ENCODE results near the gene OSER1. TPM values are rescaled to one million over a fixed set of nuclear protein-coding genes. Genes with fewer than 3 reads are reported as not detected.
A peak's percentile ranks its signal among the peaks of the same experiment; 100 is the strongest.

The OSER1 gene
- total and polyA plus RNA-seq, 2 of the 8 experiments (the other 6 are each of a cell fraction or from before 2014, with no cell fraction given): 24.5 to 31.8 TPM

DNA sequence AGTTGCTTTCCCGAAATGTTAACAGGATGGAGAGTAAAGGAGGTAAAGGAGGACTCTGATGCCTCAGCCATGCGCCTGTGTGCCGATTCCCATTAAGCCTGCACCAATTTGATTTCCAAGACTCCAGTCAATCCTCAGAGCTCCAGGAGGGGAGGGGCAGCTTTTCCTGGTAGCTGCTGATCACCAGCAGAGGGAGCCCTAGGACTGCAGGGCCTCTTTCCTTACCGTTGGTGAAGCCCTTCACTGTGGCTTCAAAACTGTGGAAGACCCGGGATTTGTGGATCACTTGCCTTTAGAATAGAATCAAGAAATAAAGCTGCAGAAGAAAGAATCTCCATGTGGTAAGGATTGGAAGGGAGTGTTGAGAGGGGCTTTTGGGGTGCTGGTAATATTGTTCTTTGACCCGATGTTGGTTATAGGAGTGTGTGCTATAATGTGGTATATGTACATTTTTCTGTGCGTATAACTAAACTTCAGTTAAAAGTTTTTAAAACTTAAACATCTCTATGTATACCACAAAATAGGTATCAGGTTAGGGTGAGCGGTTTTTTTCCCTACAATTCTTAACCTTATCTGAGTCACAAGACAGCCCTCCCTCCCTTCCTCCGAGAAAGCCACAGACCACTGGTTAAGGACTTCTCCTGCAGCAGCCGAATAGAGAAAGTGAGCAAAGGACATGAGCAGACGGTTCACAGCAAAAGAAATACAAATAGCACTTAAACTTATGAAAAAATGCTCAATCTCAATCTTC lies 6.9 kb upstream of the OSER1 start:
- H3K14ac ChIP-seq (ENCODE audit: insufficient read length): no peak overlapping the region
- H3K4ac ChIP-seq (replicated peaks; ENCODE audit: insufficient read length, low read depth, low read length): no peak overlapping the region
- DNase-seq (ENCODE audit: low read depth in 1 of 2, low spot score in 2 of 2) (peak; percentile 66 to 81), FAIRE-seq (peak; percentile 95)
- no peaks in the 10 kb centered on the region for H3K79me2 ChIP-seq (ENCODE audit: control insufficient read depth in 1 of 2, insufficient read depth in 2 of 2, low read length in 2 of 2)
- H3K4me2 ChIP-seq (ENCODE audit: insufficient read depth in 1 of 2, low read depth in 2 of 2, low read length in 2 of 2): no peak overlapping the region
- H2AK5ac ChIP-seq (ENCODE audit: low read depth, low read length): no peak overlapping the region
- H2BK12ac ChIP-seq (ENCODE audit: low read depth, low read length): no peak overlapping the region
- H4K5ac ChIP-seq (ENCODE audit: insufficient read length, low read depth, low read length): no peak overlapping the region
- no peak overlapping the region for H2BK20ac ChIP-seq (ENCODE audit: low read length)
- H3K56ac ChIP-seq (replicated peaks; ENCODE audit: insufficient read length, low read depth, low read length): no peak overlapping the region
- H3K23me2 ChIP-seq (ENCODE audit: low read depth, low read length): no peaks in the 10 kb centered on the region
- ChIA-PET CTCF (ENCODE audit: partially characterized antibody) (interaction anchor here (0.6 to 11.2 kb wide), 58 partner anchors 10 to 420 kb away, joined by 3 to 153 read pairs (median 6); partner anchors contain the start of genes FITM2, GDAP1L1 and PKIG), POLR2A (ENCODE audit: partially characterized antibody) (interaction anchor here (0.7 to 1.2 kb wide), 3 partner anchors 30 to 165 kb away, joined by 3 read pairs; partner anchors contain the start of gene GDAP1L1)
- no peaks in the 10 kb centered on the region for H3K9me3 ChIP-seq (ENCODE audit: insufficient read depth in 2 of 2, low read depth in 1 of 2, low read length in 1 of 2)
- H4K91ac ChIP-seq (replicated peaks; ENCODE audit: insufficient read length, low read length): no peak overlapping the region
- 63% methylated on average over 11 of the region's 11 CpGs; no CpG with 5 or more reads in 1 of the 2 experiments for WGBS, 2 experiments (ENCODE audit: extremely low coverage in 1 of 2, insufficient coverage in 1 of 2, insufficient read length in 1 of 2, insufficient replicate concordance in 2 of 2, low coverage in 1 of 2, low lambda C conversion rate in 2 of 2, missing lambda C conversion rate in 1 of 2)
- H3K27ac ChIP-seq (ENCODE audit: low read depth, low read length): no peak overlapping the region
- H4K8ac ChIP-seq (ENCODE audit: extremely low read depth, insufficient read depth, low read length): no peak overlapping the region
- no peaks in the 10 kb centered on the region for H3K27me3 ChIP-seq (replicated peaks in 1 of 4; ENCODE audit: control insufficient read depth in 3 of 4, extremely low read depth in 1 of 4, insufficient read depth in 3 of 4, low read length in 3 of 4)
- no peak overlapping the region for H3K9ac ChIP-seq (replicated peaks in 1 of 4; ENCODE audit: extremely low read depth in 1 of 4, low read depth in 3 of 4, low read length in 3 of 4)
- H3K18ac ChIP-seq (ENCODE audit: extremely low read depth, low read length): no peak overlapping the region
- H4K20me1 ChIP-seq (replicated peaks in 1 of 2; ENCODE audit: control insufficient read depth in 1 of 2, insufficient read depth in 2 of 2, low read length in 2 of 2): peaks cover 0 to 3% of the 10 kb centered on the region in 2 experiments
- no peak overlapping the region for H2BK120ac ChIP-seq (replicated peaks; ENCODE audit: low read depth, low read length)
- peaks cover 0 to 2% (median 0%) of the 10 kb centered on the region in 4 experiments; a peak in 1 of 7 replicates for H3K4me1 ChIP-seq (replicated peaks in 1 of 4; ENCODE audit: control insufficient read depth in 3 of 4, insufficient read depth in 4 of 4, low read length in 3 of 4)
- no peak overlapping the region for H2AFZ ChIP-seq (ENCODE audit: low read length)
- H3K36me3 ChIP-seq (ENCODE audit: control insufficient read depth in 2 of 4, insufficient read depth in 4 of 4, low read length in 3 of 4): no peaks in the 10 kb centered on the region
- H2BK5ac ChIP-seq (ENCODE audit: low read depth, low read length): no peak overlapping the region
- no peak overlapping the region for H3K4me3 ChIP-seq (ENCODE audit: extremely low read depth in 1 of 4, insufficient read depth in 2 of 4, low read depth in 3 of 4, low read length in 4 of 4)
- no peaks in the 10 kb centered on the region for H3K79me1 ChIP-seq (ENCODE audit: low read depth, low read length)
- no peak overlapping the region for H3K23ac ChIP-seq (ENCODE audit: insufficient read length)
- no peak overlapping the region for H2BK15ac ChIP-seq (ENCODE audit: low read length)
- TF ChIP-seq SRF (IDR thresholded peaks at IDR 0.05; ENCODE audit: low read depth, low read length) (no peak), YY1 (IDR thresholded peaks at IDR 0.05; ENCODE audit: low read depth, low read length) (no peak), POLR2A (IDR thresholded peaks at IDR 0.05; ENCODE audit: control extremely low read depth in 1 of 2, low read depth in 2 of 2, low read length in 2 of 2) (no peak), ASH2L (IDR thresholded peaks at IDR 0.05; ENCODE audit: low read length) (no peak), CHD1 (IDR thresholded peaks at IDR 0.05; ENCODE audit: low read depth, low read length) (no peak), SIN3A (conservative IDR thresholded peaks at IDR 0.05 in 1 of 2, IDR thresholded peaks at IDR 0.05 in 1 of 2; ENCODE audit: low read depth in 1 of 2, low read length in 2 of 2) (0 out of 4 replicates have a peak, but pooled peaks of 1 of the 2 experiments have one; percentile 22), TCF12 (IDR thresholded peaks at IDR 0.05; ENCODE audit: low read depth, low read length) (no peak), NANOG (IDR thresholded peaks at IDR 0.05; ENCODE audit: insufficient read depth, low read depth, low read length, poor library complexity, severe bottlenecking) (no peak), SP1 (IDR thresholded peaks at IDR 0.05; ENCODE audit: low read depth, low read length) (peak; percentile 45; the same call in 1 of the 2 replicates)
- TF ChIP-seq, protein P1, sequence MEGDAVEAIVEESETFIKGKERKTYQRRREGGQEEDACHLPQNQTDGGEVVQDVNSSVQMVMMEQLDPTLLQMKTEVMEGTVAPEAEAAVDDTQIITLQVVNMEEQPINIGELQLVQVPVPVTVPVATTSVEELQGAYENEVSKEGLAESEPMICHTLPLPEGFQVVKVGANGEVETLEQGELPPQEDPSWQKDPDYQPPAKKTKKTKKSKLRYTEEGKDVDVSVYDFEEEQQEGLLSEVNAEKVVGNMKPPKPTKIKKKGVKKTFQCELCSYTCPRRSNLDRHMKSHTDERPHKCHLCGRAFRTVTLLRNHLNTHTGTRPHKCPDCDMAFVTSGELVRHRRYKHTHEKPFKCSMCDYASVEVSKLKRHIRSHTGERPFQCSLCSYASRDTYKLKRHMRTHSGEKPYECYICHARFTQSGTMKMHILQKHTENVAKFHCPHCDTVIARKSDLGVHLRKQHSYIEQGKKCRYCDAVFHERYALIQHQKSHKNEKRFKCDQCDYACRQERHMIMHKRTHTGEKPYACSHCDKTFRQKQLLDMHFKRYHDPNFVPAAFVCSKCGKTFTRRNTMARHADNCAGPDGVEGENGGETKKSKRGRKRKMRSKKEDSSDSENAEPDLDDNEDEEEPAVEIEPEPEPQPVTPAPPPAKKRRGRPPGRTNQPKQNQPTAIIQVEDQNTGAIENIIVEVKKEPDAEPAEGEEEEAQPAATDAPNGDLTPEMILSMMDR (IDR thresholded peaks at IDR 0.05; ENCODE audit: control extremely low read depth in 1 of 3, insufficient read depth in 1 of 3, low read depth in 1 of 3, low read length in 3 of 3): peak; percentile 94 to 98 (median 95)
